HG02642 (cell line): ENCODE measurements around the gene MCHR2.
A peak's percentile ranks its signal among the peaks of the same experiment; 100 is the strongest.

ENCODE experiments used
- ATAC-seq: cut with Tn5 transposase; IDR thresholded peaks from one replicate; pipeline ENCODE4 v1.9.1; 2021; ENCODE audit warnings: mild to moderate bottlenecking; ENCODE audit not compliant: unreplicated experiment, poor library complexity

Gene MCHR2

DNA sequence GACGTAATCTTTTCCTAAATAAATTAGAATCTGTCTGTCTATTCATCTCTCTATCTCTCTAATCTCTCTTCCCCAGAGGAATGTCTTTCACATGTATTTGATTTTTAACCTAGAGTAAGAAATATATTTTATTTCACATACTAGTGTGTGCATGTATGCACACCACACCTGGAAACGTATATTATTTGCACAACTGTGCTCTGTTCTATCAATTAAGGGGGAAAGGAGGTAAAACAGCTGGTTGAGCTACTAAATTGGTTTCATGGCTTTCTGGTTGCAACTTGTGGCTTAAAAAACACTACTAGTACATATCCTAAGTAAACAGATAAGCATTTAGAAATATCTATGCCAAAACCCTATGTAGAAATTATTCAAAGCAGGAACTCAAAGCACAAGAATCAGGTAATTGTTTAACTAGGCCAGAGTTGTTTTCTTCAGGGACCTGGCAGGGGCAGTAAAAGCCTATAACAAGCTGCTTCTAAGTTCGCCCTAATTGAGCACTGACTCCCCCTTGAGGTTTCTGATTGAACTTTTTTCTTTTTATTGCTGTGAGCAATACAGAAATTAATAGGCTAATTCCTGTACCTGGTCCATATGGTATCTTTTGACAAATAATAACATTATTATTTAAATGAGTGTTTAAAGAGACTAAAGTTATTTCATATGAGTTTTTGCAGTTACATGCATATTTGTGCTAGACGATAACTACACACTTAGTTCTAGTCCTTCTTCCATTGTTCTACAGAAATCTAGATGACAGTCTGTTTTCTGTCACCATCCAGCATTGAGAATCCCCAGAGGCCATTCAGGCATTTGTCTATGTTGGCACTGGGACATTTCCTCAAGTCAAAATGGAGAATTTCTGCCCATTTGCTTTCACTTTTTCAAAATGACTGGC, 88.6 kb downstream of the MCHR2 start:
- peak; percentile 89 for ATAC-seq

DNA sequence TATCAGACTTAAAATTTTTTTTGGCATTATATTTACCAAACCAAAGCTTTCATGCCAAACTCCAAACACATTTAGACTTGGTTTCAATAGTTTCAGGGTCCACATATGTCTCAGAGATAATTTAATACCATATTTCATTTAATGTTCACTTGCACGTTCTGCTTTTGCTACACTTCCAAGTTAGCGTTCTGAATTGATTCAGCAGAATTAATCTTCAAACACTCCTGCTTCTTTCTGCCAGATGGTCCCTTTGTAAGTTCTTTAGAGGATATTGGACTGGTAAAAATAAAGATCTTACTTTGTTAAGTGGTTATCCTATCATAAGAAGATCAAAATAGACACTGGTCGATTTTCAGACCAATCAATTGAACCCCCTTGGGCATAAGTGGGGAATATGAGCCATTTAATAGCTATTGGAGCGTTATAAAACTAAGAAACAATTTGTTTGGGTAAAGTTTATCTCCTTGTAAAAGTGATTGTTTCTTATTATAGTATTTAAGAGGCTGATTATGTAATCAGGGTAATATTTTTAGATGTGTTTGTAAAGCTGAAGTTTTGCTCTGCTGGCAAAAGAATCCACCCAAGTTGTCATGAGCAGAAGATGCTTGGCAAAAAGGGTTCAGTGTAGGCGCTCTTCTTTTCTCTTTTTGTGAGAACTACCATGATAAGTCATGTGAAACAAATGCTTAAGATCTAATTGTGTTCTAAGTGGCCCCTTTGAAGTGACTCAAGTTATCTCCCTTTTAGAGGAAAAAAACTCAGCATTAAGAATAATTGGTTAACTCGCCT, 92.2 kb downstream of the MCHR2 start:
- ATAC-seq: no peak

GRCh38 chr6:99894815-99895214, 99.2 kb downstream of the MCHR2 start:
- no peak for ATAC-seq

DNA sequence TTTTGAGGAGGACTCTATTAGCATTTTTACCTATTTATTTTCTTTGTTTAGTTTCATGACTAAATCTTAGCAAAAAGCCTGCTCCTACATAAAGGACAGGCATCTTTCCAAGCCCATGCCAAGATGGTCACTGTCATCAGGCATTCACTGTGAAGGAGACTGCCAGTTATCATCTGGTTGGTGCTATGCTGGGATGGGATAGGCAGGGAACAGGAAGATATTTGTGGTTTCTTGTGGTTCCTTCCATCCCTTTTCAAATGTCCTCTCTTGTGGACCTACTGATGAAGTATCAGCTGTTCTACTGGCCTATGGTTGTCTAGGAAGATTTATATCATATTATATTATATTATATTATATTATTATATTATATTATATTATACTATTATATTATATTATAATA, 107.0 kb downstream of the MCHR2 start:
- no peak for ATAC-seq

DNA sequence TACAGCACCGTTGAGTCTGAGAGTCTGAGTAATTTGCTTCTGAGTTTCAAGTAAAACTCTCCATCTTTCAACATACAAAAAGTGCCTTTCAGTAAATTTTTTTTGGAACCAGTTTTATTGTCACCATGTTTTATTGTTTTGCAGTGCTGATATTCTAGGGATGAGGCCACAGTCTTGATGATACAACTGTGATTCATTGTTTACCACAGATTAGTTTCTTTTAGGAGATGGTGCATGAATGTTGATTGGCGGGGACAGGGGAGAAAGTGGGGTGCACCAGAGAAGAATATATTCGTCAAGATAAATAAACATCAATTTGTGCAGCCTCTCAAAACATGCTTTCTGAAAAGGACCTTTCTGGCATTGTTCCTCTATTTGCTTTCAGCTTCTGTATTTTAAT, 109.0 kb downstream of the MCHR2 start:
- no peak for ATAC-seq

- no peak for ATAC-seq
Measured at GRCh38 chr6:99882128-99882702, 111.8 kb downstream of the MCHR2 start.

- ATAC-seq: no peak
Measured at GRCh38 chr6:99879431-99879830, 114.6 kb downstream of the MCHR2 start.

DNA sequence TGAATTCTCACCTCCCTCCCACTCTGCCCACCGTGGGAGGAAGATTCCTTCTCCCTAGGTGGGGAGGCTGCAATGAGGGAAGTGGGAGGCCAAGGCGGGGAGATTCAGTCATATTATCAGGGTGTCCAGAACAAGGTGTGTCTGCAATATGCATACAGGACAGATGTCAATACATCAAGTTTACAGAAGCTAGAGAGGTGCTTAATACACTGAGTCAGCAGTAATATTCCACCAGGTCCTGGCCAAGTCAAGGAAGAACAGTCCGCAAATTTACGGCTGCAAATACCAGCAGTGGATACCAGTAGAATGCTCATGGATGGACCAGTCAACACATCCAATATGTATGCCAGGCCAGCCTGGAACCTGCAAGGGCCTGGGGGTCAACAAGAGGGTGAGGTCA, 119.0 kb downstream of the MCHR2 start:
- no peak for ATAC-seq

DNA sequence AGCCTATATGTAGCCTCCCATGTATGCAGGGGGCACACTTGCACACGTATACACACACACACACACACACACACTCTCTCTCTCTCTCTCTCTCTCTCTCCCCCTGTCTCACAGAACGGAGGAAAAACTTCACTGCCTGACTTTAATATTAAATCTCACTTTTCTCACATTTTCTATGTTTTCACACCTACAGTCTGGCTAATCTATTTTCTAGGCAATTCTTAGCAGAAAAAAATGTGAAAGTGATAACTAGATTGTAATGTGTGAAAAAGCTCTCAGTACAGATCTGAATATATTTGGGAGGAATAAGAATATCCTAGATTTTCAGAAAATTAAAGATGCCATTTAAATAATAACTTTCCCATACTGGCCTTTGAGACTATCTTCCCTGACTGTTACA, 120.9 kb downstream of the MCHR2 start:
- ATAC-seq: no peak

DNA sequence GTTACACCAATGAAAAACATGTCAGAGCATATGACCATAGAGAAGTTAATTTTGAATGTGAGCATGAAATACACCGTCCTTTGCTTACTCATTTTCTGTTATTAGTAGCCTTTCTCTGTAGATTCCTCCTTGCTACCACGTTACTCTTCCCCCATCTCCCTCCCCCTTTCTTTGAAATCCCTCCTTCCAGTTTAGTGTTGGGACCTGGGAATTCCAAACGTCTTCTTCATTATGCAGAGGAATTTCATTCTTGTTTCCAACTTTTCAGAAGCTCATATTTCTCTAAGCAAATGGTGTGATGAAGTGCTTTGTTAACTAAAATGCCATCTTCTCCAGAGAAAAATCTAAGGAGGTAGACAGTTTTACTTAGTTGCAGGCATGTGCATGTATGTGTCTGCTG, 122.4 kb downstream of the MCHR2 start:
- no peak for ATAC-seq
